ENCODE results near the gene GBA2. TPM values are rescaled to one million over a fixed set of nuclear protein-coding genes. Genes with fewer than 3 reads are reported as not detected.

GBA2 gene
- total RNA-seq, 1 experiment from 2014 or later: 48.6 TPM

Other genes starting within 250 kb of the GBA2 start
- 8.0 and 9.9 TPM in 2 replicates for gene TESK1, start 144.0 kb downstream of the GBA2 start, total RNA-seq (2014; rRNA removed; shearing (Covaris generic))
- gene CD72, start 130.8 kb downstream of the GBA2 start, total RNA-seq (2014; rRNA removed; shearing (Covaris generic)): 2.4 TPM in 1 of 2 replicates, not detected in the other
- not detected in 2 replicates for gene SIT1, start 98.3 kb downstream of the GBA2 start, total RNA-seq (2014; rRNA removed; shearing (Covaris generic))
- 4,372 and 15,582 TPM in 2 replicates for gene RMRP, start 91.2 kb downstream of the GBA2 start, total RNA-seq (2014; rRNA removed; shearing (Covaris generic))
- gene CCDC107, start 90.9 kb downstream of the GBA2 start, total RNA-seq (2014; rRNA removed; shearing (Covaris generic)): 7.6 and 19.3 TPM in 2 replicates
- 12.3 and 12.4 TPM in 2 replicates for gene ARHGEF39, start 84.0 kb downstream of the GBA2 start, total RNA-seq (2014; rRNA removed; shearing (Covaris generic))
- gene CA9, start 75.3 kb downstream of the GBA2 start, total RNA-seq (2014; rRNA removed; shearing (Covaris generic)): 0.86 TPM in 1 of 2 replicates, not detected in the other
- 439 and 442 TPM in 2 replicates for gene TPM2, start 59.3 kb downstream of the GBA2 start, total RNA-seq (2014; rRNA removed; shearing (Covaris generic))
- 146 and 195 TPM in 2 replicates for gene TLN1, start 17.0 kb downstream of the GBA2 start, total RNA-seq (2014; rRNA removed; shearing (Covaris generic))
- 40.3 and 46.0 TPM in 2 replicates for gene CREB3, start 16.6 kb downstream of the GBA2 start, total RNA-seq (2014; rRNA removed; shearing (Covaris generic))
- 13.8 and 15.0 TPM in 2 replicates for gene RGP1, start 59 bp upstream of the GBA2 start, total RNA-seq (2014; rRNA removed; shearing (Covaris generic))
- not detected in 2 replicates for gene MSMP, start 5.0 kb upstream of the GBA2 start, total RNA-seq (2014; rRNA removed; shearing (Covaris generic))
- gene NPR2, start 42.4 kb upstream of the GBA2 start, total RNA-seq (2014; rRNA removed; shearing (Covaris generic)): 0.07 and 0.86 TPM in 2 replicates
- gene SPAG8, start 63.0 kb upstream of the GBA2 start, total RNA-seq (2014; rRNA removed; shearing (Covaris generic)): 2.1 and 2.4 TPM in 2 replicates
- gene HINT2, start 65.8 kb upstream of the GBA2 start, total RNA-seq (2014; rRNA removed; shearing (Covaris generic)): 32.3 and 55.8 TPM in 2 replicates
- gene FAM221B, start 79.5 kb upstream of the GBA2 start, total RNA-seq (2014; rRNA removed; shearing (Covaris generic)): not detected in 2 replicates
- 1.2 and 2.5 TPM in 2 replicates for gene TMEM8B, start 80.0 kb upstream of the GBA2 start, total RNA-seq (2014; rRNA removed; shearing (Covaris generic))
- gene OR13J1, start 121.2 kb upstream of the GBA2 start, total RNA-seq (2014; rRNA removed; shearing (Covaris generic)): not detected in 2 replicates
- gene HRCT1, start 157.0 kb upstream of the GBA2 start, total RNA-seq (2014; rRNA removed; shearing (Covaris generic)): not detected in 2 replicates
- gene SPAAR, start 160.3 kb upstream of the GBA2 start, total RNA-seq (2014; rRNA removed; shearing (Covaris generic)): 2.6 and 3.5 TPM in 2 replicates
- gene OR2S2, start 208.9 kb upstream of the GBA2 start, total RNA-seq (2014; rRNA removed; shearing (Covaris generic)): not detected in 2 replicates